Muscle of leg (tissue), 11 donors: Measurements from ENCODE around the gene CPXM2. TPM values are rescaled to one million over a fixed set of nuclear protein-coding genes. Genes with fewer than 3 reads are reported as not detected.

Experiments
- DNase-seq: peaks from one replicate; pipeline ENCODE4 v3.0.0; 2013
- H3K27ac ChIP-seq: one replicate; pipeline ENCODE4 v1.5.1; 2013; ENCODE audit warnings: mild to moderate bottlenecking, low read length, control low read depth
- H3K27me3 ChIP-seq: one replicate; pipeline ENCODE4 v1.6.1; 2013; ENCODE audit warnings: low read length; ENCODE audit not compliant: control insufficient read depth, insufficient read depth
- H3K36me3 ChIP-seq: one replicate; pipeline ENCODE4 v1.6.1; 2013; ENCODE audit warnings: low read length; ENCODE audit not compliant: control insufficient read depth, insufficient read depth
- H3K4me1 ChIP-seq: one replicate; pipeline ENCODE4 v1.6.1; 2013; ENCODE audit warnings: low read length; ENCODE audit not compliant: control insufficient read depth, insufficient read depth
- H3K4me3 ChIP-seq: one replicate; pipeline ENCODE4 v1.5.1; 2013; ENCODE audit warnings: low read length, control low read depth
- H3K9me3 ChIP-seq: replicated peaks from 2 replicates; pipeline ENCODE4 v1.6.1; 2013; ENCODE audit warnings: low read depth, low read length; ENCODE audit not compliant: control insufficient read depth
- WGBS: methylation state at CpG from one replicate; pipeline ENCODE4 v1.1.5; 2013; ENCODE audit warnings: missing lambda C conversion rate; ENCODE audit not compliant: insufficient coverage; 5-methylcytosine and 5-hydroxymethylcytosine counted together
- polyA plus RNA-seq, 8 donors: library from polyadenylated mRNA; unstranded; fragments of 120-200 nt; gene quantifications; one replicate each; pipeline versions ENCODE4 v1.2.1 to v1.2.3, GENCODE V29; 2013; ENCODE audit warnings: inconsistent platforms in 1 of 8, low replicate concordance in 1 of 8; ENCODE audit not compliant: insufficient read length in 8 of 8, insufficient read depth in 1 of 8
- total RNA-seq: library from RNA; stranded (reverse); fragments of 120-200 nt; gene quantifications from one replicate; pipeline ENCODE4 v1.2.4, GENCODE V29; 2013

The CPXM2 gene
- total and polyA plus RNA-seq, 9 donors = 0.24 to 12.3 (median 3.3) TPM

- no peaks in the 10 kb centered on the region for H3K36me3 ChIP-seq
- H3K27me3 ChIP-seq = peaks cover 5% of the 10 kb centered on the region
- H3K9me3 ChIP-seq = peaks cover 5% of the 10 kb centered on the region
- 84% methylated on average over 4 of the region's 10 CpGs for WGBS
- no peak overlapping the region for H3K27ac ChIP-seq
- no peaks in the 10 kb centered on the region for H3K4me1 ChIP-seq
- no peak for DNase-seq
- H3K4me3 ChIP-seq = no peak overlapping the region
Measured at GRCh38 chr10:123879606-123880257, 11.9 kb downstream of the CPXM2 start.

GRCh38 chr10:123878666-123879303 is 12.8 kb downstream of the CPXM2 start:
- Histone ChIP-seq H3K4me1 (no peaks in the 10 kb centered on the region), H3K27ac (no peak overlapping the region), H3K9me3 (peaks cover 5% of the 10 kb centered on the region), H3K36me3 (no peaks in the 10 kb centered on the region), H3K4me3 (no peak overlapping the region), H3K27me3 (peaks cover 3% of the 10 kb centered on the region)
- DNase-seq = no peak
- 58% methylated on average over 2 of the region's 7 CpGs for WGBS

GRCh38 chr10:123870260-123870659 is 21.3 kb downstream of the CPXM2 start:
- WGBS = 58% methylated on average over 8 of the region's 8 CpGs
- Histone ChIP-seq H3K4me1 (no peaks in the 10 kb centered on the region), H3K4me3 (no peak overlapping the region), H3K27ac (no peak overlapping the region), H3K9me3 (no peaks in the 10 kb centered on the region), H3K27me3 (peaks cover 6% of the 10 kb centered on the region), H3K36me3 (no peaks in the 10 kb centered on the region)
- no peak for DNase-seq

- Histone ChIP-seq H3K27ac (no peak overlapping the region), H3K4me1 (no peaks in the 10 kb centered on the region), H3K4me3 (no peak overlapping the region), H3K9me3 (no peaks in the 10 kb centered on the region), H3K36me3 (no peaks in the 10 kb centered on the region), H3K27me3 (peaks cover 6% of the 10 kb centered on the region)
- DNase-seq = no peak
- WGBS = 71% methylated on average over 4 of the region's 7 CpGs
Measured at GRCh38 chr10:123869020-123869414, 22.6 kb downstream of the CPXM2 start.

DNA sequence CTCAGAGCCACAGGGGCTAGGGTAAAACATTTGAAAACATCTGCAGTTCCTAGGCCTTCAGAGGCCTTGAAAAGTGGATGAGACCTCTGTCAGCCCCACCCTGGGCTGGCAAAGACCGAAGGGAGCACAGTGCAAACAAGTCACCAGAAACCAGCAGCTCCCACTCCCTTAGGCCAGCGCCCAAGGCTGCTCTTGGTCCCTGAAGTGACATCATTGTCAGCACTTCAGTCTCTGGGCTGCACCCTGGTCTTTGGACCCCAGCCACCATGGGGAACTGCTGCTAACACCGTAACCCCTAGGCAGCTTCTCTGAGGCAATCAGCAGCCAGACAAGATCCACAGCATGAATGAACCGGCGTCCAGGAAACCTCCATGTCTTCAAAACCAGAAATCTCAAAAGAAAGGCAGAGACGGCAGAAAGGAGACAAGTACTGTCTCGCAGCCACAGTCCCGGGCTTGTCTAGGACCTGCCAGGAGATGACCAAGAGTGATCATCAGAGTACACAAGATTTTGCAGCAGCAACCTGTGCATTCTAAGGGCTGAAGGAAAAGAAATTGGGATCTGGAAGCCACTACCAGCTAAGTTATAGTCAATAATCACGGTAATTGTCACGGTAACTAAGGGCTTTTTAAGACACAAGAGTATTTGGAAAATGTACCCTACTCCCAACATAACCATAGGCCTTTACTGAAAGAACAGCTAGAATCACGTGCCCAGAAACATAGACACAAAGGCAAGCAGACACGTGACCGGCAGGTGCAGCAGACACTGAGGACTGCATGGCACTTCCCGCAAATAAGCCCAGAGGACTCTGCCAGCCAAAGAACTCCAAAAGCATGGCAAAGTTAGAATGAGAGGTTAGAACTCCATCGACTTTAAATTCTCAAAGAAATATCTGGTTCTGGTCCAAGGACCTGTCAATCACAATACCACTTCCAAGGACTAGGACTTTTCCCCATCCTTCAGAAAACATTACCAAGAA is 23.3 kb downstream of the CPXM2 start:
- no peaks in the 10 kb centered on the region for H3K36me3 ChIP-seq
- 65% methylated on average over 6 of the region's 15 CpGs for WGBS
- no peaks in the 10 kb centered on the region for H3K4me1 ChIP-seq
- peaks cover 6% of the 10 kb centered on the region for H3K27me3 ChIP-seq
- no peak overlapping the region for H3K4me3 ChIP-seq
- DNase-seq = no peak
- H3K27ac ChIP-seq = no peak overlapping the region
- H3K9me3 ChIP-seq = no peaks in the 10 kb centered on the region

DNA sequence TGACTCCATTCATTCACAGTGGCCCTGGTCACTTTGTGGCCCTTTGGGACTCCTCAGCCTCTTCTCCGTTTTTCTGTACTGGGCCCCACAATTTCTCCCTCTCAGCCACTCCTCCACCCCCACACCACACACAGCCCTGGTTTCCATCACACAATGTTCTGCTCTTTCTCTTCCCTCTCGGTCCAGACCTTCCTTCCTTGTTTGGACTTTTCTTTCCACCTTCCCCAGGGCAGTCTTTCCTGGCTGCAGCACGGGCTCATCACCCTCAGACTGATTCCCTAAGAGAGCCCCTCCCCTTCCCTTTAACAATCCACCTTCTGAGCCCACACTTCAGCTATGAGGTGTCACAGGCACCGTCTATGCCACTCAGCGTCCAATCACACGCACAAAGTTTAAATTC is 25.7 kb downstream of the CPXM2 start:
- Histone ChIP-seq H3K27me3 (peaks cover 5% of the 10 kb centered on the region), H3K36me3 (no peaks in the 10 kb centered on the region), H3K9me3 (no peaks in the 10 kb centered on the region), H3K4me3 (no peak overlapping the region), H3K27ac (no peak overlapping the region), H3K4me1 (no peaks in the 10 kb centered on the region)
- DNase-seq = no peak
- 71% methylated on average over 6 of the region's 6 CpGs for WGBS

GRCh38 chr10:123865350-123865749 is 26.3 kb downstream of the CPXM2 start:
- no peak for DNase-seq
- H3K36me3 ChIP-seq = no peaks in the 10 kb centered on the region
- no peaks in the 10 kb centered on the region for H3K4me1 ChIP-seq
- no peak overlapping the region for H3K27ac ChIP-seq
- WGBS = 88% methylated on average over 7 of the region's 9 CpGs
- no peak overlapping the region for H3K4me3 ChIP-seq
- no peaks in the 10 kb centered on the region for H3K9me3 ChIP-seq
- peaks cover 6% of the 10 kb centered on the region for H3K27me3 ChIP-seq

- Histone ChIP-seq H3K9me3 (no peaks in the 10 kb centered on the region), H3K4me3 (no peak overlapping the region), H3K36me3 (no peaks in the 10 kb centered on the region), H3K27ac (no peak overlapping the region), H3K27me3 (peaks cover 8% of the 10 kb centered on the region), H3K4me1 (no peaks in the 10 kb centered on the region)
- DNase-seq = no peak
- WGBS = 87% methylated on average over 3 of the region's 9 CpGs
Measured at GRCh38 chr10:123864923-123865322, 26.7 kb downstream of the CPXM2 start.

GRCh38 chr10:123863721-123864482 is 27.7 kb downstream of the CPXM2 start:
- no peaks in the 10 kb centered on the region for H3K9me3 ChIP-seq
- no peak for DNase-seq
- H3K27me3 ChIP-seq = peaks cover 11% of the 10 kb centered on the region
- no peaks in the 10 kb centered on the region for H3K4me1 ChIP-seq
- no peak overlapping the region for H3K4me3 ChIP-seq
- no peak overlapping the region for H3K27ac ChIP-seq
- no peaks in the 10 kb centered on the region for H3K36me3 ChIP-seq
- 80% methylated on average over 9 of the region's 12 CpGs for WGBS
